ENCODE data around the gene PROK1. TPM values are rescaled to one million over a fixed set of nuclear protein-coding genes. Genes with fewer than 3 reads are reported as not detected.

Gene PROK1
- total and polyA plus RNA-seq, 2 of the 4 experiments (the other 2 are of a cell fraction), result not detected

- TSS peak; percentile 69 for BruUV-seq (replicated peaks)
- TF ChIP-seq, protein P1, sequence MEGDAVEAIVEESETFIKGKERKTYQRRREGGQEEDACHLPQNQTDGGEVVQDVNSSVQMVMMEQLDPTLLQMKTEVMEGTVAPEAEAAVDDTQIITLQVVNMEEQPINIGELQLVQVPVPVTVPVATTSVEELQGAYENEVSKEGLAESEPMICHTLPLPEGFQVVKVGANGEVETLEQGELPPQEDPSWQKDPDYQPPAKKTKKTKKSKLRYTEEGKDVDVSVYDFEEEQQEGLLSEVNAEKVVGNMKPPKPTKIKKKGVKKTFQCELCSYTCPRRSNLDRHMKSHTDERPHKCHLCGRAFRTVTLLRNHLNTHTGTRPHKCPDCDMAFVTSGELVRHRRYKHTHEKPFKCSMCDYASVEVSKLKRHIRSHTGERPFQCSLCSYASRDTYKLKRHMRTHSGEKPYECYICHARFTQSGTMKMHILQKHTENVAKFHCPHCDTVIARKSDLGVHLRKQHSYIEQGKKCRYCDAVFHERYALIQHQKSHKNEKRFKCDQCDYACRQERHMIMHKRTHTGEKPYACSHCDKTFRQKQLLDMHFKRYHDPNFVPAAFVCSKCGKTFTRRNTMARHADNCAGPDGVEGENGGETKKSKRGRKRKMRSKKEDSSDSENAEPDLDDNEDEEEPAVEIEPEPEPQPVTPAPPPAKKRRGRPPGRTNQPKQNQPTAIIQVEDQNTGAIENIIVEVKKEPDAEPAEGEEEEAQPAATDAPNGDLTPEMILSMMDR (conservative IDR thresholded peaks at IDR 0.05; ENCODE audit: low read depth, low read length), result peak; percentile 31
- TF ChIP-seq, protein P2, sequence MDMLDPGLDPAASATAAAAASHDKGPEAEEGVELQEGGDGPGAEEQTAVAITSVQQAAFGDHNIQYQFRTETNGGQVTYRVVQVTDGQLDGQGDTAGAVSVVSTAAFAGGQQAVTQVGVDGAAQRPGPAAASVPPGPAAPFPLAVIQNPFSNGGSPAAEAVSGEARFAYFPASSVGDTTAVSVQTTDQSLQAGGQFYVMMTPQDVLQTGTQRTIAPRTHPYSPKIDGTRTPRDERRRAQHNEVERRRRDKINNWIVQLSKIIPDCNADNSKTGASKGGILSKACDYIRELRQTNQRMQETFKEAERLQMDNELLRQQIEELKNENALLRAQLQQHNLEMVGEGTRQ (IDR thresholded peaks at IDR 0.05; ENCODE audit: low read depth, low read length), result peak; percentile 75
- TF ChIP-seq RAD21 (IDR thresholded peaks at IDR 0.05; ENCODE audit: low read length) (peak; percentile 45), NFE2L2 (IDR thresholded peaks at IDR 0.05; ENCODE audit: low read depth, low read length) (no peak), POLR2A (IDR thresholded peaks at IDR 0.05; ENCODE audit: low read depth, low read length) (peak; percentile 89), RCOR1 (IDR thresholded peaks at IDR 0.05; ENCODE audit: insufficient replicate concordance, low read length) (peak; percentile 38), CHD1 (IDR thresholded peaks at IDR 0.05; ENCODE audit: low read depth, low read length) (no peak), SMC3 (IDR thresholded peaks at IDR 0.05; ENCODE audit: low read depth, low read length) (peak; percentile 40), MAZ (IDR thresholded peaks at IDR 0.05; ENCODE audit: borderline replicate concordance, low read depth, low read length) (peak; percentile 62; the same call in 1 of the 2 replicates), MAFK (IDR thresholded peaks at IDR 0.05; ENCODE audit: low read depth, low read length) (0 out of 2 replicates have a peak, but pooled peaks have one; percentile 27), MXI1 (IDR thresholded peaks at IDR 0.05; ENCODE audit: borderline replicate concordance, low read depth, low read length) (peak; percentile 94)
- TF ChIP-seq, protein P3, sequence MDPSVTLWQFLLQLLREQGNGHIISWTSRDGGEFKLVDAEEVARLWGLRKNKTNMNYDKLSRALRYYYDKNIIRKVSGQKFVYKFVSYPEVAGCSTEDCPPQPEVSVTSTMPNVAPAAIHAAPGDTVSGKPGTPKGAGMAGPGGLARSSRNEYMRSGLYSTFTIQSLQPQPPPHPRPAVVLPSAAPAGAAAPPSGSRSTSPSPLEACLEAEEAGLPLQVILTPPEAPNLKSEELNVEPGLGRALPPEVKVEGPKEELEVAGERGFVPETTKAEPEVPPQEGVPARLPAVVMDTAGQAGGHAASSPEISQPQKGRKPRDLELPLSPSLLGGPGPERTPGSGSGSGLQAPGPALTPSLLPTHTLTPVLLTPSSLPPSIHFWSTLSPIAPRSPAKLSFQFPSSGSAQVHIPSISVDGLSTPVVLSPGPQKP (IDR thresholded peaks at IDR 0.05; ENCODE audit: borderline replicate concordance, low read depth, low read length), result no peak
Observed at GRCh38 chr1:110407260-110408210, 43.4 kb upstream of the PROK1 start, which contains the start of gene LAMTOR5. Gene LAMTOR5 (minus strand): TSS chr1:110407694. CDS start chr1:110407620, 74 bp downstream.

More at GRCh38 chr1:110407260-110408210, 43.4 kb upstream of the PROK1 start, which contains the start of gene LAMTOR5:
- Histone ChIP-seq H2AFZ (replicated peaks; ENCODE audit: low read length, poor library complexity) (peak within 1 kb of the TSS; percentile 98), H3K9me3 (ENCODE audit: control insufficient read depth, insufficient read depth, low read length) (no peaks in the 10 kb centered on the region), H3K27me3 (ENCODE audit: control insufficient read depth, insufficient read depth, low read length) (no peaks in the 10 kb centered on the region), H3K56ac (ENCODE audit: extremely low read depth, insufficient read depth, low read length) (peak within 1 kb of the TSS; percentile 92), H3K4ac (ENCODE audit: low read depth, low read length) (peak within 1 kb of the TSS; percentile 92), H3K27ac (ENCODE audit: insufficient read depth, low read length) (peak within 1 kb of the TSS; percentile 75), H4K20me1 (ENCODE audit: insufficient read depth, low read length) (no peaks in the 10 kb centered on the region), H3K4me3 (ENCODE audit: insufficient read depth, low read depth, low read length) (peak within 1 kb of the TSS; percentile 61), H3K18ac (ENCODE audit: low read depth, low read length) (peak within 1 kb of the TSS; percentile 56), H3K79me1 (ENCODE audit: low read depth in 1 of 2, low read length in 2 of 2) (peaks cover 10 to 28% of the 10 kb centered on the region in 2 experiments), H4K8ac (ENCODE audit: low read depth in 2 of 2, low read length in 2 of 2) (peak within 1 kb of the TSS; percentile 98), H3K4me2 (ENCODE audit: low read depth, low read length) (peak within 1 kb of the TSS; percentile 89), H2AK9ac (replicated peaks; ENCODE audit: low read depth, low read length, poor library complexity) (peak within 1 kb of the TSS; percentile 95), H3K4me1 (ENCODE audit: control insufficient read depth, insufficient read depth, low read length) (peaks cover 2% of the 10 kb centered on the region; the same call in 1 of the 2 replicates), H3K9ac (ENCODE audit: low read depth, low read length) (peak within 1 kb of the TSS; percentile 79), H3K14ac (replicated peaks; ENCODE audit: low read depth, low read length) (peak within 1 kb of the TSS; percentile 88), H3K23ac (ENCODE audit: low read depth, low read length) (peak within 1 kb of the TSS; percentile 76), H3K9me1 (ENCODE audit: insufficient read depth, low read length) (no peaks in the 10 kb centered on the region), H4K5ac (ENCODE audit: low read depth, low read length) (peak within 1 kb of the TSS; percentile 91), H2BK5ac (ENCODE audit: low read depth, low read length, poor library complexity, severe bottlenecking) (peak within 1 kb of the TSS; percentile 86), H4K91ac (ENCODE audit: insufficient read depth, low read depth, low read length) (peak within 1 kb of the TSS; percentile 77), H3K36me3 (ENCODE audit: control insufficient read depth, insufficient read depth, low read length) (peaks cover 14% of the 10 kb centered on the region), H2AK5ac (ENCODE audit: low read depth, low read length) (peak within 1 kb of the TSS; percentile 82), H2BK120ac (ENCODE audit: low read depth, low read length) (peak within 1 kb of the TSS; percentile 57), H2BK15ac (ENCODE audit: low read depth, low read length) (peak within 1 kb of the TSS; percentile 48; the same call in 1 of the 3 replicates), H2BK20ac (ENCODE audit: low read depth, low read length) (peak within 1 kb of the TSS; percentile 11; the same call in 1 of the 2 replicates)
- dilution Hi-C loops (cut with HindIII; ENCODE audit: low sequenced_read_pairs, unreplicated experiment), result no loop called here
- WGBS, 2 experiments (ENCODE audit: extremely low coverage in 2 of 2, insufficient read length in 1 of 2), result 1% methylated on average over 38 of the region's 76 CpGs; no CpG with 5 or more reads in 1 of the 2 experiments
- ATAC-seq (ENCODE audit: low read depth), result peak; percentile 97
- intact Hi-C loops (cut with micrococcal nuclease), result loop anchor here (1.0 kb wide), 1 partner anchor 68 kb away; the partner anchor contains the start of gene RBM15
- ChIA-PET CTCF (interaction anchor here (0.8 to 2.6 kb wide), 2 partner anchors 53 to 89 kb away, joined by 4 to 13 read pairs; no protein-coding TSS in a partner anchor), POLR2A (ENCODE audit: unreplicated experiment) (no interaction called here)
- in situ Hi-C loops (cut with MboI; ENCODE audit: low sequenced_read_pairs), result no loop called here
- DNase-seq, result peak; percentile 92
